Keratinocyte (primary cell): ENCODE data around the gene TUFM. TPM values are rescaled to one million over a fixed set of nuclear protein-coding genes. Genes with fewer than 3 reads are reported as not detected.

ENCODE experiments used
- DNase-seq: peaks from one replicate; pipeline ENCODE4 v3.0.0-alpha.2; 2011; ENCODE audit warnings: low read depth, missing footprints, low spot score
- FAIRE-seq: peaks from 2 replicates; lab custom pipeline; 2011; peaks lifted over from hg19 to GRCh38; lab: Jason Lieb, UNC
- H2AFZ ChIP-seq: 2 replicates; pipeline ENCODE4 v1.6.0; 2012; ENCODE audit warnings: low read length, control low read depth, inconsistent platforms; ENCODE audit not compliant: control insufficient read depth
- H3K27ac ChIP-seq: 2 replicates; pipeline ENCODE4 v1.5.1; 2011; ENCODE audit warnings: low read length; ENCODE audit not compliant: control insufficient read depth, insufficient read depth
- H3K27me3 ChIP-seq: 3 replicates; pipeline ENCODE4 v1.6.0; 2011; ENCODE audit warnings: low read length; ENCODE audit not compliant: control insufficient read depth, insufficient read depth; ENCODE audit errors: extremely low read depth
- H3K36me3 ChIP-seq, 2 experiments: 2 replicates in 1 of 2; 3 replicates in 1 of 2; pipeline ENCODE4 v1.5.1; 2011; ENCODE audit warnings: low read length in 2 of 2, mild to moderate bottlenecking in 1 of 2; ENCODE audit not compliant: control insufficient read depth in 2 of 2, insufficient read depth in 2 of 2; ENCODE audit errors: extremely low read depth in 1 of 2
- H3K4me1 ChIP-seq: 3 replicates; pipeline ENCODE4 v1.5.1; 2011; ENCODE audit warnings: low read length; ENCODE audit not compliant: control insufficient read depth, insufficient read depth; ENCODE audit errors: extremely low read depth
- H3K4me2 ChIP-seq: 3 replicates; pipeline ENCODE4 v1.6.0; 2011; ENCODE audit warnings: low read depth, low read length; ENCODE audit not compliant: control insufficient read depth, insufficient read depth; ENCODE audit errors: extremely low read depth
- H3K4me3 ChIP-seq, 3 experiments: fragments of 200-600 bp in 1 of 3; sonication (generic) in 1 of 3; 2 replicates in 2 of 3; 3 replicates in 1 of 3; pipeline ENCODE4 v1.5.1; 2011 to 2016; ENCODE audit warnings: low read length in 3 of 3, mild to moderate bottlenecking in 3 of 3, control low read depth in 2 of 3, inconsistent platforms in 1 of 3, low read depth in 1 of 3, mixed read lengths in 1 of 3, mixed run types in 1 of 3, moderate library complexity in 1 of 3; ENCODE audit not compliant: control insufficient read depth in 2 of 3, insufficient read depth in 2 of 3; ENCODE audit errors: extremely low read depth in 1 of 3
- H3K79me2 ChIP-seq: 2 replicates; pipeline ENCODE4 v1.6.0; 2012; ENCODE audit warnings: low read length; ENCODE audit not compliant: control insufficient read depth, insufficient read depth
- H3K9ac ChIP-seq: 3 replicates; pipeline ENCODE4 v1.6.0; 2011; ENCODE audit warnings: low read length; ENCODE audit not compliant: control insufficient read depth, insufficient read depth; ENCODE audit errors: extremely low read depth
- H3K9me1 ChIP-seq: 3 replicates; pipeline ENCODE4 v1.6.0; 2011; ENCODE audit warnings: low read length; ENCODE audit not compliant: control insufficient read depth, insufficient read depth; ENCODE audit errors: extremely low read depth
- H3K9me3 ChIP-seq: 2 replicates; pipeline ENCODE4 v1.5.1; 2012; ENCODE audit warnings: low read depth, low read length; ENCODE audit not compliant: control insufficient read depth
- H4K20me1 ChIP-seq: 3 replicates; pipeline ENCODE4 v1.6.0; 2011; ENCODE audit warnings: low read length; ENCODE audit not compliant: control insufficient read depth, insufficient read depth; ENCODE audit errors: extremely low read depth
- EZH2 ChIP-seq: IDR thresholded peaks from one replicate; pipeline ENCODE4 v1.6.1; 2012; ENCODE audit warnings: inconsistent platforms, mild to moderate bottlenecking, low read length, moderate library complexity
- dilution Hi-C: fragments of 300-500 bp; cut with MboI; formaldehyde crosslinking; loops from one replicate; pipeline ENCODE4 v1.7.0; 2020; ENCODE audit warnings: low sequenced_read_pairs; ENCODE audit not compliant: extremely low pct_ligation_motif_present
- polyA plus RNA-seq, 5 experiments: library from polyadenylated mRNA; depleted of rRNA in 3 of 5; stranded (reverse) in 3 of 5; stranded (forward) in 1 of 5; unstranded in 1 of 5; fragments of >200 nt; gene quantifications; 1 replicate in 1 of 5; 2 replicates in 3 of 5; 3 replicates in 1 of 5; pipeline versions ENCODE4 v1.2.1 to v1.2.3, GENCODE V29; 2011 to 2012; ENCODE audit warnings: missing spikeins in 2 of 5, low read depth in 1 of 5, low replicate concordance in 1 of 5
- TF ChIP-seq, protein P1 (sequence below), 3 experiments: IDR thresholded peaks in 1 of 3; conservative IDR thresholded peaks in 1 of 3; optimal IDR thresholded peaks in 1 of 3; 2 replicates in 2 of 3; 3 replicates in 1 of 3; pipeline versions ENCODE3 to v1.5.1; 2011; ENCODE audit warnings: low read length in 3 of 3, mild to moderate bottlenecking in 3 of 3, moderate library complexity in 2 of 3, control low read depth in 1 of 3, inconsistent platforms in 1 of 3; ENCODE audit not compliant: insufficient read depth in 2 of 3; ENCODE audit errors: extremely low read depth in 1 of 3

Gene TUFM
- polyA plus RNA-seq, 1 donor (not counting 4 experiments of a cell fraction or from before 2014, with no cell fraction given) = 134 TPM

DNA sequence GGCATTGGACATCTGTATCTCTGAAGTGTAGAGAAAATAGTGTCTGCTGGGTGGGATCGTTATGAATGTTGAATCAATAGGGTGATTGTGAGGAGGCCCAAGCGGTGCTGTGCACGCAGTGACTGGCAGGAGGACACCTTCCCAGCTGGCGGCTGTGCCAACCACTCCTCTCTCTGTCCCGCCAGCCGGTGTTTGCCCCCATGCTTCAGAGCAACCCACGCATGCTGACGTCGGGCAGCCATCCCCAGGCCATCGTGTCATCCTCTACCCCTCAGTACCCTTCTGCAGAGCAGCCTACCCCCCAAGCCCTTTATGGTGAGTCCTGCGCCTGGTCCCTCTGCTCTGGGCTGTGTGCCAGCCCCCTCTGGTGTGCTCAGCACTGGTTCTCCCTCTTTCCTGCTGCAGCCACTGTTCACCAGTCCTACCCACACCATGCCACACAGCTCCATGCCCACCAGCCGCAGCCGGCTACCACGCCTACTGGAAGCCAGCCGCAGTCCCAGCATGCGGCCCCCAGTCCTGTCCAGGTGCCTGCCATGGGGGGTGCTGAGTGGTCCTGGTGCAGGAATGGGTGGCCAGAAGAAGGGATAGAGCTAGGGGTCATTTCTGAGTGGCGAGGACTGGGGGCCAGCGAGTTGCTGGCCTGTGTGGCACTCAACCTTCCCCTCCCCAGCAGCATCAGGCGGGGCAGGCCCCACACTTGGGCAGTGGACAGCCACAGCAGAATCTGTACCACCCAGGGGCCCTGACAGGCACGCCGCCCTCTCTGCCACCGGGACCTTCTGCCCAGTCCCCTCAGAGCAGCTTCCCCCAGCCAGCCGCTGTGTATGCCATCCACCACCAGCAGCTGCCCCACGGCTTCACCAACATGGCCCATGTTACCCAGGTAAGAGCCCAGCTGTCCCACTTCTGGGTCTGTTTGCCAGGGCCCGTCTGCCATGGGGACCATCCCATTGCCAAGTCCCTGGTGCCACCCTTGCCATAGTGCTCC is 11.0 kb downstream of the TUFM start:
- no peak for FAIRE-seq
- peaks cover 2% of the 10 kb centered on the region for H4K20me1 ChIP-seq

DNA sequence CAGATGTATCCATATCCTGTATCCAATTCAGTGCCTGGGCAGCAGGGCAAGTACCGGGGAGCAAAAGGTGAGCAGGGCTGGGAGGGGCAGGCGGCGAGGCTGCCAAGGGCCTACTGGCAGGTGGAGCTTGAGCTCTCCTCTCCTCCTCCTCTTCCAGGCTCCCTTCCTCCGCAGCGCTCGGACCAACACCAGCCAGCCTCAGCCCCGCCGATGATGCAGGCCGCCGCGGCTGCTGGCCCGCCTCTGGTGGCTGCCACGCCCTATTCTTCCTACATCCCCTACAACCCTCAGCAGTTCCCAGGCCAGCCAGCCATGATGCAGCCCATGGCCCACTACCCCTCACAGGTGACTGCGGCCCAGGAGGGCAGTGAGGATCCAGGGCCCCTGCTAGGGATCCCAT is 11.8 kb downstream of the TUFM start:
- Histone ChIP-seq H3K4me2 (no peak overlapping the region), H3K9me3 (no peaks in the 10 kb centered on the region), H3K9me1 (no peaks in the 10 kb centered on the region), H2AFZ (no peak overlapping the region), H3K27me3 (no peaks in the 10 kb centered on the region), H3K79me2 (peaks cover 19% of the 10 kb centered on the region), H3K27ac (no peak overlapping the region), H3K9ac (no peak overlapping the region), H4K20me1 (peaks cover 7% of the 10 kb centered on the region), H3K36me3 (peaks cover 59 to 65% of the 10 kb centered on the region in 2 experiments), H3K4me1 (no peaks in the 10 kb centered on the region), H3K4me3 (no peak overlapping the region)
- FAIRE-seq (no peak), DNase-seq (no peak)
- TF ChIP-seq, protein P1, sequence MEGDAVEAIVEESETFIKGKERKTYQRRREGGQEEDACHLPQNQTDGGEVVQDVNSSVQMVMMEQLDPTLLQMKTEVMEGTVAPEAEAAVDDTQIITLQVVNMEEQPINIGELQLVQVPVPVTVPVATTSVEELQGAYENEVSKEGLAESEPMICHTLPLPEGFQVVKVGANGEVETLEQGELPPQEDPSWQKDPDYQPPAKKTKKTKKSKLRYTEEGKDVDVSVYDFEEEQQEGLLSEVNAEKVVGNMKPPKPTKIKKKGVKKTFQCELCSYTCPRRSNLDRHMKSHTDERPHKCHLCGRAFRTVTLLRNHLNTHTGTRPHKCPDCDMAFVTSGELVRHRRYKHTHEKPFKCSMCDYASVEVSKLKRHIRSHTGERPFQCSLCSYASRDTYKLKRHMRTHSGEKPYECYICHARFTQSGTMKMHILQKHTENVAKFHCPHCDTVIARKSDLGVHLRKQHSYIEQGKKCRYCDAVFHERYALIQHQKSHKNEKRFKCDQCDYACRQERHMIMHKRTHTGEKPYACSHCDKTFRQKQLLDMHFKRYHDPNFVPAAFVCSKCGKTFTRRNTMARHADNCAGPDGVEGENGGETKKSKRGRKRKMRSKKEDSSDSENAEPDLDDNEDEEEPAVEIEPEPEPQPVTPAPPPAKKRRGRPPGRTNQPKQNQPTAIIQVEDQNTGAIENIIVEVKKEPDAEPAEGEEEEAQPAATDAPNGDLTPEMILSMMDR (optimal IDR thresholded peaks at IDR 0.05 in 1 of 3, IDR thresholded peaks at IDR 0.05 in 1 of 3, conservative IDR thresholded peaks at IDR 0.05 in 1 of 3; ENCODE audit: extremely low read depth in 1 of 3, insufficient read depth in 2 of 3, low read length in 3 of 3) = no peak
- no peak for TF ChIP-seq EZH2
- dilution Hi-C loops = no loop called here

More for the DNA sequence above, 11.0 kb downstream of the TUFM start:
- Histone ChIP-seq H3K27ac (no peak overlapping the region), H3K4me3 (no peak overlapping the region), H3K79me2 (peaks cover 12% of the 10 kb centered on the region), H3K4me1 (no peaks in the 10 kb centered on the region), H3K4me2 (no peak overlapping the region), H3K9me3 (no peaks in the 10 kb centered on the region), H2AFZ (no peak overlapping the region), H3K9ac (no peak overlapping the region), H3K36me3 (peaks cover 52 to 57% of the 10 kb centered on the region in 2 experiments), H3K9me1 (no peaks in the 10 kb centered on the region), H3K27me3 (no peaks in the 10 kb centered on the region)
- TF ChIP-seq, protein P1 (optimal IDR thresholded peaks at IDR 0.05 in 1 of 3, IDR thresholded peaks at IDR 0.05 in 1 of 3, conservative IDR thresholded peaks at IDR 0.05 in 1 of 3; ENCODE audit: extremely low read depth in 1 of 3, insufficient read depth in 2 of 3, low read length in 3 of 3) = no peak
- no peak for TF ChIP-seq EZH2
- dilution Hi-C loops = no loop called here
- no peak for DNase-seq
